OCI-LY1 (cell line): Measurements from ENCODE around the gene ZDHHC11.

ENCODE experiments used
- EZH2 ChIP-seq: fragments of 200-600 bp; sonication (generic), shearing (Covaris generic); IDR thresholded peaks from 2 replicates; pipeline ENCODE4 v1.8.0; 2017; ENCODE audit warnings: borderline replicate concordance, mixed run types, mild to moderate bottlenecking, antibody characterized with exemption, low read length, moderate library complexity, mixed read lengths
- TF ChIP-seq, protein P1 (sequence below): fragments of 200-600 bp; sonication (generic), shearing (Covaris generic); IDR thresholded peaks from 2 replicates; pipeline ENCODE4 v1.5.1; 2017; ENCODE audit warnings: mild to moderate bottlenecking, antibody characterized with exemption, low read length, moderate library complexity, mixed read lengths

DNA sequence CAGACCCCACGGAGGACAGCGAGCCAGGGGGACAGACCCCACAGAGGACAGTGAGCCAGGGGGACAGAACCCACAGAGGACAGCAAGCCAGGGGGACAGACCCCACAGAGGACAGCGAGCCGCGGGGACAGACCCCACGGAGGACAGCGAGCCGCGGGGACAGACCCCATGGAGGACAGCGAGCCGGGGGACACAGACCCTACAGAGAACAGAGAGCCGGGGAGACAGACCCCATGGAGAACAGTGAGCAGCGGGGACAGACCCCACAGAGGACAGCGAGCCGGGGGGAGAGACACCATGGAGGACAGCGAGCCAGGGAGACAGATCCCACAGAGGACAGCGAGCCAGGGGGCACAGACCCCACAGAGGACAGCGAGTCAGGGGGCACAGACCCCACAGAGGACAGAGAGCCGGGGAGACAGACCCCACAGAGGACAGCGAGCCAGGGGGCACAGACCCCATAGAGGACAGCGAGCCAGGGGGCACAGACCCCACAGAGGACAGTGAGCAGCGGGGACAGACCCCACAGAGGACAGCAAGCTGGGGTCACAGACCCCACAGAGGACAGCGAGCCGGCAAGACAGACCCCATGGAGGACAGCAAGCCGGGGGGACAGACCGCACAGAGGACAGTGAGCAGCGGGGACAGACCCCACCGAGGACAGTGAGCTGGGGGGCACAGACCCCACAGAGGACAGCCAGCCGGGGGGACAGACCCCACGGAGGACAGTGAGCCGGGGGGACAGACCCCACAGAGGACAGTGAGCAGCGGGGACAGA, 4.4 kb upstream of the ZDHHC11 start:
- TF ChIP-seq, protein P1, sequence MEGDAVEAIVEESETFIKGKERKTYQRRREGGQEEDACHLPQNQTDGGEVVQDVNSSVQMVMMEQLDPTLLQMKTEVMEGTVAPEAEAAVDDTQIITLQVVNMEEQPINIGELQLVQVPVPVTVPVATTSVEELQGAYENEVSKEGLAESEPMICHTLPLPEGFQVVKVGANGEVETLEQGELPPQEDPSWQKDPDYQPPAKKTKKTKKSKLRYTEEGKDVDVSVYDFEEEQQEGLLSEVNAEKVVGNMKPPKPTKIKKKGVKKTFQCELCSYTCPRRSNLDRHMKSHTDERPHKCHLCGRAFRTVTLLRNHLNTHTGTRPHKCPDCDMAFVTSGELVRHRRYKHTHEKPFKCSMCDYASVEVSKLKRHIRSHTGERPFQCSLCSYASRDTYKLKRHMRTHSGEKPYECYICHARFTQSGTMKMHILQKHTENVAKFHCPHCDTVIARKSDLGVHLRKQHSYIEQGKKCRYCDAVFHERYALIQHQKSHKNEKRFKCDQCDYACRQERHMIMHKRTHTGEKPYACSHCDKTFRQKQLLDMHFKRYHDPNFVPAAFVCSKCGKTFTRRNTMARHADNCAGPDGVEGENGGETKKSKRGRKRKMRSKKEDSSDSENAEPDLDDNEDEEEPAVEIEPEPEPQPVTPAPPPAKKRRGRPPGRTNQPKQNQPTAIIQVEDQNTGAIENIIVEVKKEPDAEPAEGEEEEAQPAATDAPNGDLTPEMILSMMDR = no peak
- no peak for TF ChIP-seq EZH2
